HG03196 (cell line): ENCODE measurements around the gene NAA10.

Experiments
- ATAC-seq: cut with Tn5 transposase; IDR thresholded peaks from one replicate; pipeline ENCODE4 v1.9.1; 2021; ENCODE audit not compliant: unreplicated experiment

Gene NAA10

GRCh38 chrX:153911798-153912197, 23.0 kb downstream of the NAA10 start:
- no peak for ATAC-seq

- ATAC-seq: no peak
Measured at GRCh38 chrX:153910446-153910845, 24.4 kb downstream of the NAA10 start.

- no peak for ATAC-seq
Measured at GRCh38 chrX:153909980-153910360, 24.9 kb downstream of the NAA10 start.

GRCh38 chrX:153909024-153909979, 25.5 kb downstream of the NAA10 start:
- ATAC-seq: no peak

GRCh38 chrX:153908219-153908860, 26.5 kb downstream of the NAA10 start:
- ATAC-seq: no peak

- no peak for ATAC-seq
Measured at GRCh38 chrX:153907456-153907855, 27.4 kb downstream of the NAA10 start.

- ATAC-seq: no peak
Measured at GRCh38 chrX:153906126-153906917, 28.5 kb downstream of the NAA10 start.

GRCh38 chrX:153905481-153906095, 29.2 kb downstream of the NAA10 start:
- no peak for ATAC-seq

GRCh38 chrX:153903991-153904957, 30.6 kb downstream of the NAA10 start, which contains the start of gene AVPR2:
Gene AVPR2, plus strand, starts transcription at chrX:153904673. Its CDS starts 473 bp downstream, at chrX:153905146.
- ATAC-seq: no peak

- no peak for ATAC-seq
Measured at GRCh38 chrX:153903238-153903980, 31.4 kb downstream of the NAA10 start.

- no peak for ATAC-seq
Measured at GRCh38 chrX:153902385-153902784, 32.5 kb downstream of the NAA10 start.

GRCh38 chrX:153901753-153902140, 33.1 kb downstream of the NAA10 start:
- ATAC-seq: no peak

- ATAC-seq: no peak
Measured at GRCh38 chrX:153900831-153901752, 33.7 kb downstream of the NAA10 start.

GRCh38 chrX:153897899-153898298, 36.9 kb downstream of the NAA10 start:
- no peak for ATAC-seq

GRCh38 chrX:153889123-153889522, 45.7 kb downstream of the NAA10 start:
- no peak for ATAC-seq

GRCh38 chrX:153888344-153888743, 46.5 kb downstream of the NAA10 start:
- no peak for ATAC-seq

- no peak for ATAC-seq
Measured at GRCh38 chrX:153887385-153887784, 47.5 kb downstream of the NAA10 start.

- no peak for ATAC-seq
Measured at GRCh38 chrX:153886915-153887314, 47.9 kb downstream of the NAA10 start.
